NCI-H82 (cell line): ENCODE results near the gene RASD1.
A peak's percentile ranks its signal among the peaks of the same experiment; 100 is the strongest.
"Not testable (repeated sequence)": the region's sequence is repeated elsewhere in the genome, so short reads cannot be mapped to it uniquely, and the experiment has no call there.

Source experiments
- DNase-seq: peaks from one replicate; lab custom pipeline; 2025; lab: John Stamatoyannopoulos, UW

RASD1 gene

GRCh38 chr17:17497065-17497844 lies 1.1 kb upstream of the RASD1 start:
- no peak for DNase-seq

GRCh38 chr17:17495536-17496188 lies 533 bp downstream of the RASD1 start:
- peak; percentile 71 for DNase-seq

- peak; percentile 77 for DNase-seq
Observed at GRCh38 chr17:17494870-17495535, 1.2 kb downstream of the RASD1 start.

- peak; percentile 77 for DNase-seq
Observed at GRCh38 chr17:17494499-17494869, 1.7 kb downstream of the RASD1 start.

GRCh38 chr17:17493986-17494466 lies 2.2 kb downstream of the RASD1 start:
- peak; percentile 64 for DNase-seq

GRCh38 chr17:17493249-17493985 lies 2.8 kb downstream of the RASD1 start:
- peak; percentile 95 for DNase-seq

GRCh38 chr17:17492571-17492970 lies 3.6 kb downstream of the RASD1 start:
- no peak for DNase-seq

GRCh38 chr17:17492085-17492484 lies 4.1 kb downstream of the RASD1 start:
- DNase-seq, result no peak

- peak; percentile 93 for DNase-seq
Observed at GRCh38 chr17:17491546-17491988, 4.6 kb downstream of the RASD1 start.

GRCh38 chr17:17491031-17491471 lies 5.1 kb downstream of the RASD1 start:
- DNase-seq, result no peak

GRCh38 chr17:17487998-17488397 lies 8.2 kb downstream of the RASD1 start:
- no peak for DNase-seq

- DNase-seq, result not testable (repeated sequence)
Observed at GRCh38 chr17:17486416-17486815, 9.8 kb downstream of the RASD1 start.

- no peak for DNase-seq
Observed at GRCh38 chr17:17485420-17485819, 10.8 kb downstream of the RASD1 start.

GRCh38 chr17:17484451-17484899 lies 11.7 kb downstream of the RASD1 start:
- no peak for DNase-seq

GRCh38 chr17:17481860-17482259 lies 14.3 kb downstream of the RASD1 start:
- DNase-seq, result no peak

- no peak for DNase-seq
Observed at GRCh38 chr17:17480593-17481148, 15.5 kb downstream of the RASD1 start.

GRCh38 chr17:17479209-17479608 lies 17.0 kb downstream of the RASD1 start:
- DNase-seq, result peak; percentile 38

GRCh38 chr17:17476865-17477467 lies 19.2 kb downstream of the RASD1 start, which contains the start of gene MED9:
TSS of gene MED9 (plus strand) at chr17:17477000. CDS start at chr17:17477042, 42 bp downstream.
- DNase-seq, result peak; percentile 98

- no peak for DNase-seq
Observed at GRCh38 chr17:17474341-17474740, 21.9 kb downstream of the RASD1 start.

GRCh38 chr17:17472333-17472920 lies 23.8 kb downstream of the RASD1 start:
- no peak for DNase-seq

- DNase-seq, result no peak
Observed at GRCh38 chr17:17469996-17470395, 26.2 kb downstream of the RASD1 start.
